H1 (cell line): ENCODE measurements around the gene ELMO2. TPM values are rescaled to one million over a fixed set of nuclear protein-coding genes. Genes with fewer than 3 reads are reported as not detected.
A peak's percentile ranks its signal among the peaks of the same experiment; 100 is the strongest.

Experiments
- CTCF ChIA-PET: fragments of 300-600 bp; sonication (Branson Sonifier 250); formaldehyde crosslinking; loops from one replicate; lab custom pipeline; 2021; ENCODE audit not compliant: partially characterized antibody; lab: Charles Lee
- POLR2A ChIA-PET: fragments of 300-600 bp; sonication (Branson Sonifier 250); formaldehyde crosslinking; loops from one replicate; lab custom pipeline; 2021; ENCODE audit warnings: inconsistent platforms; ENCODE audit not compliant: partially characterized antibody; lab: Charles Lee
- DNase-seq, 2 experiments: peaks; one replicate each; pipeline versions ENCODE4 v3.0.0 to v3.0.0-alpha.2; 2010 to 2022; ENCODE audit warnings: low spot score in 2 of 2, low read depth in 1 of 2, mixed read lengths in 1 of 2
- FAIRE-seq: peaks from 2 replicates; lab custom pipeline; 2011; peaks lifted over from hg19 to GRCh38; lab: Jason Lieb, UNC
- H2AFZ ChIP-seq: 2 replicates; pipeline ENCODE4 v1.8.1; 2012; ENCODE audit warnings: low read length, inconsistent platforms
- H2AK5ac ChIP-seq: 2 replicates; pipeline ENCODE4 v1.6.1; 2013; ENCODE audit warnings: low read depth, low read length
- H2BK120ac ChIP-seq: replicated peaks from 2 replicates; pipeline ENCODE3; 2013; ENCODE audit warnings: low read depth, low read length, inconsistent platforms
- H2BK12ac ChIP-seq: 2 replicates; pipeline ENCODE4 v1.6.1; 2013; ENCODE audit warnings: low read depth, low read length
- H2BK15ac ChIP-seq: 2 replicates; pipeline ENCODE4 v1.6.1; 2013; ENCODE audit warnings: low read length
- H2BK20ac ChIP-seq: 2 replicates; pipeline ENCODE4 v1.6.1; 2013; ENCODE audit warnings: low read length
- H2BK5ac ChIP-seq: 2 replicates; pipeline ENCODE4 v1.6.1; 2013; ENCODE audit warnings: low read depth, low read length
- H3K14ac ChIP-seq: 2 replicates; pipeline ENCODE4 v1.6.1; 2013; ENCODE audit warnings: inconsistent platforms; ENCODE audit not compliant: insufficient read length
- H3K18ac ChIP-seq: 2 replicates; pipeline ENCODE4 v1.6.1; 2013; ENCODE audit warnings: low read length; ENCODE audit errors: extremely low read depth
- H3K23ac ChIP-seq: 2 replicates; pipeline ENCODE4 v1.6.1; 2013; ENCODE audit warnings: inconsistent platforms; ENCODE audit not compliant: insufficient read length
- H3K23me2 ChIP-seq: 2 replicates; pipeline ENCODE4 v1.6.1; 2013; ENCODE audit warnings: low read depth, low read length
- H3K27ac ChIP-seq: 2 replicates; pipeline ENCODE4 v1.6.1; 2011; ENCODE audit warnings: low read depth, low read length, inconsistent platforms
- H3K27me3 ChIP-seq, 4 experiments: replicated peaks in 1 of 4; 1 replicate in 1 of 4; 2 replicates in 3 of 4; pipeline versions ENCODE4 v1.6.1 to v1.8.1; 2011 to 2013; ENCODE audit warnings: low read length in 3 of 4, mild to moderate bottlenecking in 3 of 4, inconsistent platforms in 2 of 4, mixed read lengths in 2 of 4, moderate library complexity in 1 of 4; ENCODE audit not compliant: control insufficient read depth in 3 of 4, insufficient read depth in 3 of 4; ENCODE audit errors: extremely low read depth in 1 of 4
- H3K36me3 ChIP-seq, 4 experiments: 2 replicates each; pipeline versions ENCODE4 v1.6.1 to v1.8.1; 2011 to 2013; ENCODE audit warnings: mild to moderate bottlenecking in 4 of 4, low read length in 3 of 4, moderate library complexity in 2 of 4, control low read depth in 1 of 4, inconsistent platforms in 1 of 4; ENCODE audit not compliant: insufficient read depth in 4 of 4, control insufficient read depth in 2 of 4
- H3K4ac ChIP-seq: replicated peaks from 2 replicates; pipeline ENCODE3; 2013; ENCODE audit warnings: low read length, low read depth, mixed read lengths, inconsistent platforms; ENCODE audit not compliant: insufficient read length
- H3K4me1 ChIP-seq, 4 experiments: replicated peaks in 1 of 4; 1 replicate in 1 of 4; 2 replicates in 3 of 4; pipeline versions ENCODE4 v1.6.1 to v1.8.1; 2011 to 2013; ENCODE audit warnings: low read length in 3 of 4, inconsistent platforms in 2 of 4, mixed read lengths in 1 of 4; ENCODE audit not compliant: insufficient read depth in 4 of 4, control insufficient read depth in 3 of 4
- H3K4me2 ChIP-seq, 2 experiments: 2 replicates each; pipeline versions ENCODE4 v1.6.1 to v1.8.1; 2011 to 2013; ENCODE audit warnings: low read depth in 2 of 2, low read length in 2 of 2, control low read depth in 1 of 2, inconsistent platforms in 1 of 2, mild to moderate bottlenecking in 1 of 2; ENCODE audit not compliant: insufficient read depth in 1 of 2
- H3K4me3 ChIP-seq, 4 experiments: fragments of 200-600, 300-600 bp in 1 of 4; sonication (generic), shearing (Covaris generic), sonication (Bioruptor Twin) in 1 of 4; 2 replicates each; pipeline versions ENCODE4 v1.5.1 to v1.8.1; 2011 to 2016; ENCODE audit warnings: low read length in 4 of 4, low read depth in 3 of 4, control low read depth in 2 of 4, inconsistent platforms in 2 of 4, mild to moderate bottlenecking in 2 of 4, mixed read lengths in 1 of 4, moderate library complexity in 1 of 4; ENCODE audit not compliant: insufficient read depth in 2 of 4; ENCODE audit errors: extremely low read depth in 1 of 4
- H3K56ac ChIP-seq: replicated peaks from 2 replicates; pipeline ENCODE3; 2013; ENCODE audit warnings: low read depth, mild to moderate bottlenecking, mixed read lengths, low read length, inconsistent platforms; ENCODE audit not compliant: insufficient read length
- H3K79me1 ChIP-seq: 2 replicates; pipeline ENCODE4 v1.6.1; 2013; ENCODE audit warnings: low read depth, low read length, control low read depth
- H3K79me2 ChIP-seq, 2 experiments: 2 replicates each; pipeline versions ENCODE4 v1.6.1 to v1.8.1; 2012 to 2013; ENCODE audit warnings: low read length in 2 of 2, mild to moderate bottlenecking in 2 of 2, inconsistent platforms in 1 of 2; ENCODE audit not compliant: insufficient read depth in 2 of 2, control insufficient read depth in 1 of 2
- H3K9ac ChIP-seq, 4 experiments: replicated peaks in 1 of 4; 1 replicate in 1 of 4; 2 replicates in 3 of 4; pipeline versions ENCODE4 v1.6.1 to v1.8.1; 2011 to 2013; ENCODE audit warnings: low read depth in 3 of 4, low read length in 3 of 4, control low read depth in 2 of 4, mild to moderate bottlenecking in 2 of 4, moderate library complexity in 2 of 4, inconsistent platforms in 1 of 4; ENCODE audit errors: extremely low read depth in 1 of 4
- H3K9me3 ChIP-seq, 2 experiments: 2 replicates each; pipeline versions ENCODE4 v1.6.1 to v1.8.1; 2012 to 2013; ENCODE audit warnings: mild to moderate bottlenecking in 2 of 2, moderate library complexity in 2 of 2, control low read depth in 1 of 2, inconsistent platforms in 1 of 2, low read depth in 1 of 2, low read length in 1 of 2, mixed read lengths in 1 of 2; ENCODE audit not compliant: insufficient read depth in 2 of 2
- H4K20me1 ChIP-seq, 2 experiments: replicated peaks in 1 of 2; 2 replicates each; pipeline versions ENCODE3 to v1.8.1; 2011 to 2013; ENCODE audit warnings: inconsistent platforms in 2 of 2, low read length in 2 of 2, mild to moderate bottlenecking in 1 of 2; ENCODE audit not compliant: insufficient read depth in 2 of 2, control insufficient read depth in 1 of 2
- H4K5ac ChIP-seq: 2 replicates; pipeline ENCODE4 v1.6.1; 2013; ENCODE audit warnings: low read length, low read depth, mixed read lengths, inconsistent platforms; ENCODE audit not compliant: insufficient read length
- H4K8ac ChIP-seq: 2 replicates; pipeline ENCODE4 v1.8.0; 2013; ENCODE audit warnings: mild to moderate bottlenecking, moderate library complexity, low read length, inconsistent platforms; ENCODE audit not compliant: insufficient read depth; ENCODE audit errors: extremely low read depth
- H4K91ac ChIP-seq: replicated peaks from 2 replicates; pipeline ENCODE3; 2013; ENCODE audit warnings: low read length, mixed read lengths, inconsistent platforms; ENCODE audit not compliant: insufficient read length
- POLR2A ChIP-seq, 2 experiments: IDR thresholded peaks; 1 replicate in 1 of 2; 2 replicates in 1 of 2; pipeline ENCODE4 v1.6.1; 2011; ENCODE audit warnings: low read depth in 2 of 2, low read length in 2 of 2, mild to moderate bottlenecking in 2 of 2; ENCODE audit errors: control extremely low read depth in 1 of 2
- RAD21 ChIP-seq, 2 experiments: IDR thresholded peaks in 1 of 2; conservative IDR thresholded peaks in 1 of 2; 2 replicates each; pipeline ENCODE4 v1.6.1; 2011; ENCODE audit warnings: low read depth in 2 of 2, low read length in 2 of 2, improper control_type of control experiment in 1 of 2, inconsistent platforms in 1 of 2, mild to moderate bottlenecking in 1 of 2, moderate library complexity in 1 of 2
- SIN3A ChIP-seq, 2 experiments: IDR thresholded peaks in 1 of 2; conservative IDR thresholded peaks in 1 of 2; 2 replicates each; pipeline ENCODE4 v1.6.1; 2011 to 2012; ENCODE audit warnings: low read length in 2 of 2, improper control_type of control experiment in 1 of 2, low read depth in 1 of 2, mild to moderate bottlenecking in 1 of 2
- SP4 ChIP-seq: IDR thresholded peaks from 2 replicates; pipeline ENCODE4 v1.6.1; 2012; ENCODE audit warnings: low read length, inconsistent platforms
- WGBS, 2 experiments: shearing (Covaris generic) in 1 of 2; methylation state at CpG; one replicate each; pipeline versions ENCODE4 v1.1.6 to v1.1.7; 2013 to 2015; ENCODE audit warnings: low lambda C conversion rate in 2 of 2, mixed read lengths in 2 of 2, inconsistent platforms in 1 of 2, low coverage in 1 of 2, missing lambda C conversion rate in 1 of 2; ENCODE audit not compliant: insufficient replicate concordance in 2 of 2, insufficient coverage in 1 of 2, insufficient read length in 1 of 2; ENCODE audit errors: extremely low coverage in 1 of 2, missing lambda C conversion rate in 1 of 2; 5-methylcytosine and 5-hydroxymethylcytosine counted together
- polyA plus RNA-seq, 7 experiments: library from polyadenylated mRNA; depleted of rRNA in 3 of 7; stranded (reverse) in 5 of 7; unstranded in 2 of 7; fragments of >200 nt in 5 of 7; fragments of 200-250 nt in 2 of 7; gene quantifications; 1 replicate in 5 of 7; 2 replicates in 1 of 7; 4 replicates in 1 of 7; pipeline versions ENCODE4 v1.2.1 to v1.2.3, GENCODE V29; 2011 to 2013; ENCODE audit warnings: missing spikeins in 2 of 7, mixed read lengths in 2 of 7
- total RNA-seq: library from RNA; stranded (reverse); fragmentation: NEBNext Ultra II Directional; extraction: Animal tissue kit (Norgen Biotek cat#: 25700); gene quantifications from 2 replicates; pipeline ENCODE4 v1.2.1, GENCODE V29; 2021
- TF ChIP-seq, protein P1 (sequence below), 3 experiments: IDR thresholded peaks; 1 replicate in 2 of 3; 2 replicates in 1 of 3; pipeline versions ENCODE4 v1.5.1 to v1.6.1; 2011; ENCODE audit warnings: low read length in 3 of 3, mild to moderate bottlenecking in 3 of 3, inconsistent platforms in 2 of 3, low read depth in 1 of 3, moderate library complexity in 1 of 3; ENCODE audit not compliant: insufficient read depth in 1 of 3; ENCODE audit errors: control extremely low read depth in 1 of 3
- TF ChIP-seq, protein P2 (sequence below): IDR thresholded peaks from 2 replicates; pipeline ENCODE4 v1.6.1; 2011; ENCODE audit warnings: low read depth, mild to moderate bottlenecking, low read length; ENCODE audit not compliant: insufficient read depth

The ELMO2 gene
- total and polyA plus RNA-seq, 2 of the 8 experiments (the other 6 are each of a cell fraction or from before 2014, with no cell fraction given), result 34.3 to 39.7 TPM

DNA sequence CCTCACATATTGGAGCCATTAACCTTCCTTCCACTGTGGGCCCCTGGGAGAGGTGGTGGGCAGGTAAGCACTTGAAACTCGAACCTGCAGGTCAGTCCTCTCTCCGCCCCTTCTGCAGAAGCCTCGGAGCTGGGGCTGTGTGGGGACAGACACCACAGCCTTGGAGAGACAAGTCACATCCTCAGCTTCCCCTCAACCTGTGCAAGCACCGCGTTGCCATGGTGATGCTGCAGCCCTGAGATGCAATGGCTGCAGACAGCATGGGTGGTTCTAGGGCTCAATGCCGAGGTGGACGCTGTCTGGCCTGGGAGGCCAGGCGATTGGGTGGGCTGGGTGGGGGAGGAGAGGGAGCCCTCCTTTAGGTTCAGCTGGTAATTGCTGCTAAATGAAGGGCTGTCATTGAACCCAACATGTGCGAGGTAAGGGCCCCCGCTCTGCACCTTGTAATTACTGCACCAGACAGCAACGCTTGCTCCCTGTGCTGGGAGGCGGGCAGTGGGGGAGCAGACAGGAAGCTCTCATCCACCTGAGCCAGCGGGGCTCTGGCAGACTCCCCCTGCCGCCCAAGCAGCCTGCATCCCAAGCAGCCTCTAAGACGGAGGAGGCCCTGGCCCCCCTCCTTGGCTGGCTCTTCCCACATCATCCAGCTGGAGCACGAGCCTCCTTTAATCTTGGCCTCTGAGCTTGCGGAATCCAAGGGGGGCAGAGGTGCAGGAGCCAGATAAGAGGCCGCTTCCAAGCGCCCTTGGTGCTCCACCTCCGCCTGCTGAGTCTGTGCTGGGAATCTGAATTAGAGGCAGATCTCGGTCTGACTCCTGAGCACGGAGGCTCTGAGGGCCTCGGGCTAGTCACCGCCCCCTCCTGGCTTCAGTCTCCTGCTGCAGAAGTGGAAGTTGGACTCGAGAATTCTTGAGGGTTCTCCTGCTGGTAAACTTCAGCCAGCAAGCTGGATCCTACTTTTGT, 58.3 kb downstream of the ELMO2 start:
- Histone ChIP-seq H3K79me2 (no peaks in the 10 kb centered on the region), H3K4ac (no peak overlapping the region), H3K79me1 (no peaks in the 10 kb centered on the region), H3K36me3 (peaks cover 0 to 3% (median under 1%) of the 10 kb centered on the region in 4 experiments; a peak in 2 of 8 replicates), H3K56ac (no peak overlapping the region), H3K4me3 (peak overlapping the region in 1 of 4 experiments; percentile 34; a peak in 2 of 8 replicates), H3K4me1 (peaks cover 0 to 28% (median 19%) of the 10 kb centered on the region in 4 experiments; a peak in 6 of 7 replicates), H2AFZ (no peak overlapping the region), H2BK5ac (no peak overlapping the region), H4K5ac (no peak overlapping the region), H3K18ac (no peak overlapping the region), H3K27ac (no peak overlapping the region), H3K23me2 (peaks cover 4% of the 10 kb centered on the region; the same call in 1 of the 2 replicates), H2BK20ac (no peak overlapping the region), H3K14ac (no peak overlapping the region), H2BK12ac (no peak overlapping the region), H3K4me2 (peak overlapping the region; percentile 25 to 60; a peak in 3 of 4 replicates), H3K27me3 (peaks cover 0 to 5% (median 1%) of the 10 kb centered on the region in 4 experiments; a peak in 4 of 7 replicates), H4K8ac (no peak overlapping the region), H4K20me1 (peaks cover 3 to 7% of the 10 kb centered on the region in 2 experiments), H2BK15ac (no peak overlapping the region), H2AK5ac (no peak overlapping the region), H2BK120ac (no peak overlapping the region), H4K91ac (no peak overlapping the region), H3K9me3 (no peaks in the 10 kb centered on the region), H3K9ac (no peak overlapping the region), H3K23ac (no peak overlapping the region)
- no peak for FAIRE-seq
- WGBS, 2 experiments, result 44% methylated on average over 23 of the region's 25 CpGs; no CpG with 5 or more reads in 1 of the 2 experiments
- ChIA-PET CTCF (interaction anchor here (0.6 to 10.9 kb wide), 52 partner anchors 12 to 334 kb away, joined by 3 to 214 read pairs (median 5); partner anchors contain the start of gene CDH22), POLR2A (interaction anchor here (0.6 to 2.3 kb wide), 15 partner anchors 9 to 219 kb away, joined by 3 to 16 read pairs (median 3); no protein-coding TSS in a partner anchor)
- DNase-seq, result peak in 1 of 2 experiments; percentile 77
- peak; percentile 28; the same call in 1 of the 2 replicates for TF ChIP-seq SP4
- peak in 1 of 2 experiments; percentile 38; a peak in 1 of 4 replicates for TF ChIP-seq SIN3A (conservative IDR thresholded peaks at IDR 0.05 in 1 of 2, IDR thresholded peaks at IDR 0.05 in 1 of 2; ENCODE audit: low read depth in 1 of 2, low read length in 2 of 2)
- TF ChIP-seq, protein P1, sequence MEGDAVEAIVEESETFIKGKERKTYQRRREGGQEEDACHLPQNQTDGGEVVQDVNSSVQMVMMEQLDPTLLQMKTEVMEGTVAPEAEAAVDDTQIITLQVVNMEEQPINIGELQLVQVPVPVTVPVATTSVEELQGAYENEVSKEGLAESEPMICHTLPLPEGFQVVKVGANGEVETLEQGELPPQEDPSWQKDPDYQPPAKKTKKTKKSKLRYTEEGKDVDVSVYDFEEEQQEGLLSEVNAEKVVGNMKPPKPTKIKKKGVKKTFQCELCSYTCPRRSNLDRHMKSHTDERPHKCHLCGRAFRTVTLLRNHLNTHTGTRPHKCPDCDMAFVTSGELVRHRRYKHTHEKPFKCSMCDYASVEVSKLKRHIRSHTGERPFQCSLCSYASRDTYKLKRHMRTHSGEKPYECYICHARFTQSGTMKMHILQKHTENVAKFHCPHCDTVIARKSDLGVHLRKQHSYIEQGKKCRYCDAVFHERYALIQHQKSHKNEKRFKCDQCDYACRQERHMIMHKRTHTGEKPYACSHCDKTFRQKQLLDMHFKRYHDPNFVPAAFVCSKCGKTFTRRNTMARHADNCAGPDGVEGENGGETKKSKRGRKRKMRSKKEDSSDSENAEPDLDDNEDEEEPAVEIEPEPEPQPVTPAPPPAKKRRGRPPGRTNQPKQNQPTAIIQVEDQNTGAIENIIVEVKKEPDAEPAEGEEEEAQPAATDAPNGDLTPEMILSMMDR (IDR thresholded peaks at IDR 0.05; ENCODE audit: control extremely low read depth in 1 of 3, insufficient read depth in 1 of 3, low read depth in 1 of 3, low read length in 3 of 3), result peak; percentile 59 to 80 (median 69)
- TF ChIP-seq, protein P2, sequence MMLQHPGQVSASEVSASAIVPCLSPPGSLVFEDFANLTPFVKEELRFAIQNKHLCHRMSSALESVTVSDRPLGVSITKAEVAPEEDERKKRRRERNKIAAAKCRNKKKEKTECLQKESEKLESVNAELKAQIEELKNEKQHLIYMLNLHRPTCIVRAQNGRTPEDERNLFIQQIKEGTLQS, result no peak
- peak; percentile 38 to 50; a peak in 3 of 4 replicates for TF ChIP-seq RAD21 (IDR thresholded peaks at IDR 0.05 in 1 of 2, conservative IDR thresholded peaks at IDR 0.05 in 1 of 2; ENCODE audit: low read depth in 2 of 2, low read length in 2 of 2)
- no peak for TF ChIP-seq POLR2A (IDR thresholded peaks at IDR 0.05; ENCODE audit: control extremely low read depth in 1 of 2, low read depth in 2 of 2, low read length in 2 of 2)
